ENCODE measurements around the gene C16orf92.
A peak's percentile ranks its signal among the peaks of the same experiment; 100 is the strongest.
"Not testable (repeated sequence)": the region's sequence is repeated elsewhere in the genome, so short reads cannot be mapped to it uniquely, and the experiment has no call there.

Gene C16orf92

GRCh38 chr16:30027588-30028437 is 4.8 kb downstream of the C16orf92 start:
- DNase-seq = no peak

GRCh38 chr16:30028438-30029076 is 5.6 kb downstream of the C16orf92 start:
- no peak for DNase-seq

- no peak for DNase-seq
Observed at GRCh38 chr16:30030011-30030685, 7.2 kb downstream of the C16orf92 start.

GRCh38 chr16:30030841-30031413 is 7.9 kb downstream of the C16orf92 start, which contains the start of gene TLCD3B:
TLCD3B (minus strand) TSS chr16:30031271; CDS start chr16:30030527, 744 bp downstream.
- DNase-seq = no peak

GRCh38 chr16:30031477-30031918 is 8.5 kb downstream of the C16orf92 start:
- no peak for DNase-seq

GRCh38 chr16:30032083-30032819 is 9.3 kb downstream of the C16orf92 start:
- DNase-seq = peak; percentile 59

GRCh38 chr16:30033270-30033669 is 10.3 kb downstream of the C16orf92 start:
- no peak for DNase-seq

GRCh38 chr16:30040221-30040620 is 17.2 kb downstream of the C16orf92 start:
- DNase-seq = no peak

- DNase-seq = not testable (repeated sequence)
Observed at GRCh38 chr16:30040690-30041089, 17.7 kb downstream of the C16orf92 start.

GRCh38 chr16:30041841-30042240 is 18.8 kb downstream of the C16orf92 start:
- no peak for DNase-seq

GRCh38 chr16:30046178-30046577 is 23.2 kb downstream of the C16orf92 start:
- DNase-seq = no peak

- no peak for DNase-seq
Observed at GRCh38 chr16:30046588-30046987, 23.6 kb downstream of the C16orf92 start.

GRCh38 chr16:30049871-30050270 is 26.9 kb downstream of the C16orf92 start:
- DNase-seq = no peak

GRCh38 chr16:30051518-30051917 is 28.5 kb downstream of the C16orf92 start:
- DNase-seq = no peak

- DNase-seq = peak; percentile 88
Observed at GRCh38 chr16:30052671-30053372, 29.8 kb downstream of the C16orf92 start.

GRCh38 chr16:30053376-30054015 is 30.5 kb downstream of the C16orf92 start:
- DNase-seq = no peak

GRCh38 chr16:30054451-30054850 is 31.5 kb downstream of the C16orf92 start:
- no peak for DNase-seq

GRCh38 chr16:30054959-30055553 is 32.1 kb downstream of the C16orf92 start:
- DNase-seq = peak; percentile 39

- no peak for DNase-seq
Observed at GRCh38 chr16:30060346-30060745, 37.3 kb downstream of the C16orf92 start.

- DNase-seq = no peak
Observed at GRCh38 chr16:30060836-30061554, 38.0 kb downstream of the C16orf92 start.
